ENCODE data around the gene ZNF148. TPM values are rescaled to one million over a fixed set of nuclear protein-coding genes. Genes with fewer than 3 reads are reported as not detected.

The ZNF148 gene
- total RNA-seq, 4 donors from 2014 or later: 64.2 to 86.7 (median 75.3) TPM

GRCh38 chr3:125313060-125313635, 62.0 kb downstream of the ZNF148 start:
- TF ChIP-seq CTCF (IDR thresholded peaks at IDR 0.05): no peak
- TF ChIP-seq POLR2A (IDR thresholded peaks at IDR 0.05): no peak
- Histone ChIP-seq H3K9me3 (no peaks in the 10 kb centered on the region), H3K4me3 (replicated peaks in 1 of 3) (no peak overlapping the region), H3K27me3 (no peaks in the 10 kb centered on the region), H3K27ac (peak overlapping the region in 1 of 3 donors; percentile 22), H3K4me1 (peaks cover 11 to 36% of the 10 kb centered on the region in 2 donors), H3K36me3 (no peaks in the 10 kb centered on the region)
- 67 to 72% methylated on average over 6 of the region's 6 CpGs for WGBS, 2 donors
- intact Hi-C loops (cut with DNase I): no loop called here
- no peak for DNase-seq

- DNase-seq: no peak
- H3K9me3 ChIP-seq: no peaks in the 10 kb centered on the region
- no peaks in the 10 kb centered on the region for H3K36me3 ChIP-seq
- H3K27me3 ChIP-seq: no peaks in the 10 kb centered on the region
- peak overlapping the region in 1 of 3 donors; percentile 42 for H3K27ac ChIP-seq
- H3K4me1 ChIP-seq: peaks cover 9 to 30% of the 10 kb centered on the region in 2 donors
- no peak overlapping the region for H3K4me3 ChIP-seq (replicated peaks in 1 of 3)
- WGBS, 2 donors: 63 to 88% methylated on average over 5 of the region's 5 CpGs
- no peak for TF ChIP-seq POLR2A (IDR thresholded peaks at IDR 0.05)
- TF ChIP-seq CTCF (IDR thresholded peaks at IDR 0.05): no peak
- intact Hi-C loops (cut with DNase I): no loop called here
These were observed 64.5 kb downstream of the ZNF148 start for GRCh38 chr3:125310623-125311081.

GRCh38 chr3:125309476-125309875, 65.6 kb downstream of the ZNF148 start:
- Histone ChIP-seq H3K36me3 (no peaks in the 10 kb centered on the region), H3K4me1 (peaks cover 16 to 37% of the 10 kb centered on the region in 2 donors), H3K9me3 (no peaks in the 10 kb centered on the region), H3K27me3 (no peaks in the 10 kb centered on the region), H3K27ac (no peak overlapping the region), H3K4me3 (replicated peaks in 1 of 3) (no peak overlapping the region)
- TF ChIP-seq POLR2A (IDR thresholded peaks at IDR 0.05) (no peak), CTCF (IDR thresholded peaks at IDR 0.05) (no peak)
- DNase-seq: no peak
- WGBS, 2 donors: 95% methylated on average over 9 of the region's 9 CpGs
- intact Hi-C loops (cut with DNase I): no loop called here

- no peaks in the 10 kb centered on the region for H3K9me3 ChIP-seq
- no peak overlapping the region for H3K4me3 ChIP-seq (replicated peaks in 1 of 3)
- intact Hi-C loops (cut with DNase I): no loop called here
- H3K27me3 ChIP-seq: no peaks in the 10 kb centered on the region
- peaks cover 17 to 30% of the 10 kb centered on the region in 2 donors for H3K4me1 ChIP-seq
- TF ChIP-seq POLR2A (IDR thresholded peaks at IDR 0.05): no peak
- TF ChIP-seq CTCF (IDR thresholded peaks at IDR 0.05): no peak
- H3K27ac ChIP-seq: peak overlapping the region in 1 of 3 donors; percentile 22
- no peaks in the 10 kb centered on the region for H3K36me3 ChIP-seq
- DNase-seq: peak; percentile 26 to 29
These were observed 68.5 kb downstream of the ZNF148 start for GRCh38 chr3:125306620-125307019.

- DNase-seq: no peak
- no peaks in the 10 kb centered on the region for H3K27me3 ChIP-seq
- H3K9me3 ChIP-seq: no peaks in the 10 kb centered on the region
- 71 to 72% methylated on average over 3 of the region's 3 CpGs for WGBS, 2 donors
- H3K4me1 ChIP-seq: peaks cover 13 to 20% of the 10 kb centered on the region in 2 donors
- intact Hi-C loops (cut with DNase I): no loop called here
- no peak for TF ChIP-seq CTCF (IDR thresholded peaks at IDR 0.05)
- no peak for TF ChIP-seq POLR2A (IDR thresholded peaks at IDR 0.05)
- H3K36me3 ChIP-seq: no peaks in the 10 kb centered on the region
- H3K4me3 ChIP-seq (replicated peaks in 1 of 3): no peak overlapping the region
- no peak overlapping the region for H3K27ac ChIP-seq
These were observed 72.2 kb downstream of the ZNF148 start for GRCh38 chr3:125302932-125303331.
